ENCODE results near the gene RAB39A. TPM values are rescaled to one million over a fixed set of nuclear protein-coding genes. Genes with fewer than 3 reads are reported as not detected.

The RAB39A gene
- total and polyA plus RNA-seq, 4 donors = 0.14 to 3.5 (median 0.92) TPM

GRCh38 chr11:108008656-108009496, 80.6 kb downstream of the RAB39A start, which contains the start of gene CUL5:
Gene CUL5 (plus strand): TSS chr11:108008898. CDS start chr11:108009349, 451 bp downstream.
- H3K9ac ChIP-seq (ENCODE audit: low read depth in 1 of 2, low read length in 2 of 2) = peak within 1 kb of the TSS; percentile 83 to 85
- H3K36me3 ChIP-seq (ENCODE audit: control insufficient read depth in 4 of 4, insufficient read depth in 3 of 4, low read depth in 1 of 4, low read length in 3 of 4) = no peaks in the 10 kb centered on the region
- peak; percentile 51 for TF ChIP-seq SP1 (IDR thresholded peaks at IDR 0.05)
- no peak for TF ChIP-seq JUND (IDR thresholded peaks at IDR 0.05)
- TF ChIP-seq ZBTB33 (IDR thresholded peaks at IDR 0.05) = peak; percentile 99
- no peak for TF ChIP-seq FOXA1 (IDR thresholded peaks at IDR 0.05)
- no peak for TF ChIP-seq ATF3 (IDR thresholded peaks at IDR 0.05)
- no peak for TF ChIP-seq GABPA (IDR thresholded peaks at IDR 0.05 in 1 of 2, conservative IDR thresholded peaks at IDR 0.05 in 1 of 2)
- TF ChIP-seq TAF1 (conservative IDR thresholded peaks at IDR 0.05) = no peak
- peak in 1 of 2 donors; percentile 33 for TF ChIP-seq RXRA (IDR thresholded peaks at IDR 0.05)
- peak; percentile 96 for TF ChIP-seq YY1 (IDR thresholded peaks at IDR 0.05)
- TF ChIP-seq HNF4A (conservative IDR thresholded peaks at IDR 0.05) = no peak
- no peak for TF ChIP-seq HNF4G (IDR thresholded peaks at IDR 0.05)
- TF ChIP-seq MAX (IDR thresholded peaks at IDR 0.05) = peak; percentile 49
- TF ChIP-seq REST (IDR thresholded peaks at IDR 0.05) = peak; percentile 74
- TF ChIP-seq RAD21 (IDR thresholded peaks at IDR 0.05) = peak; percentile 81 to 89
- no peak for TF ChIP-seq NR2F2 (IDR thresholded peaks at IDR 0.05)
- TF ChIP-seq FOXA2 (IDR thresholded peaks at IDR 0.05) = no peak
- TF ChIP-seq CTCF (IDR thresholded peaks at IDR 0.05; ENCODE audit: low read depth, low read length, missing input control) = peak; percentile 90
- TF ChIP-seq EGR1 (IDR thresholded peaks at IDR 0.05; ENCODE audit: low read depth in 2 of 2) = no peak

More at GRCh38 chr11:108008656-108009496, 80.6 kb downstream of the RAB39A start, which contains the start of gene CUL5:
- Histone ChIP-seq H3K4me3 (ENCODE audit: low read depth in 1 of 3, low read length in 3 of 3) (peak within 1 kb of the TSS; percentile 71 to 84 (median 81)), H3K27ac (ENCODE audit: low read depth in 1 of 2, low read length in 2 of 2) (peak within 1 kb of the TSS; percentile 88 to 93), H3K4me1 (ENCODE audit: control insufficient read depth in 4 of 4, insufficient read depth in 4 of 4, low read length in 3 of 4) (peaks cover 4 to 27% (median 20%) of the 10 kb centered on the region in 4 donors), H3K9me3 (ENCODE audit: control insufficient read depth in 4 of 4, low read length in 3 of 4) (no peaks in the 10 kb centered on the region), H3K27me3 (ENCODE audit: control insufficient read depth in 4 of 4, insufficient read depth in 4 of 4, low read length in 3 of 4) (no peaks in the 10 kb centered on the region)
- peak; percentile 93 for DNase-seq (ENCODE audit: low spot score)
- under 1% methylated on average over 72 of the region's 72 CpGs for WGBS
